ENCODE data around the gene SURF4. TPM values are rescaled to one million over a fixed set of nuclear protein-coding genes. Genes with fewer than 3 reads are reported as not detected.

The SURF4 gene
- total and polyA plus RNA-seq, 2 of the 13 experiments (the other 11 are each of a cell fraction or from before 2014, with no cell fraction given) = 220 to 265 TPM

- TF ChIP-seq, protein P1, sequence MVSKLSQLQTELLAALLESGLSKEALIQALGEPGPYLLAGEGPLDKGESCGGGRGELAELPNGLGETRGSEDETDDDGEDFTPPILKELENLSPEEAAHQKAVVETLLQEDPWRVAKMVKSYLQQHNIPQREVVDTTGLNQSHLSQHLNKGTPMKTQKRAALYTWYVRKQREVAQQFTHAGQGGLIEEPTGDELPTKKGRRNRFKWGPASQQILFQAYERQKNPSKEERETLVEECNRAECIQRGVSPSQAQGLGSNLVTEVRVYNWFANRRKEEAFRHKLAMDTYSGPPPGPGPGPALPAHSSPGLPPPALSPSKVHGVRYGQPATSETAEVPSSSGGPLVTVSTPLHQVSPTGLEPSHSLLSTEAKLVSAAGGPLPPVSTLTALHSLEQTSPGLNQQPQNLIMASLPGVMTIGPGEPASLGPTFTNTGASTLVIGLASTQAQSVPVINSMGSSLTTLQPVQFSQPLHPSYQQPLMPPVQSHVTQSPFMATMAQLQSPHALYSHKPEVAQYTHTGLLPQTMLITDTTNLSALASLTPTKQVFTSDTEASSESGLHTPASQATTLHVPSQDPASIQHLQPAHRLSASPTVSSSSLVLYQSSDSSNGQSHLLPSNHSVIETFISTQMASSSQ (IDR thresholded peaks at IDR 0.05; ENCODE audit: low read depth) = no peak
- TF ChIP-seq, protein P1 (CRISPR knock-in tag; IDR thresholded peaks at IDR 0.05; ENCODE audit: borderline replicate concordance) = peak; percentile 73
- TF ChIP-seq PHF20 (CRISPR knock-in tag; IDR thresholded peaks at IDR 0.05) (peak; percentile 75), DMAP1 (CRISPR knock-in tag; IDR thresholded peaks at IDR 0.05) (peak; percentile 97), CBFB (CRISPR knock-in tag; IDR thresholded peaks at IDR 0.05) (no peak), ZNF446 (CRISPR knock-in tag; IDR thresholded peaks at IDR 0.05) (no peak; the same call in 1 of the 2 replicates), ZMYM4 (CRISPR knock-in tag; IDR thresholded peaks at IDR 0.05) (peak; percentile 50; the same call in 1 of the 2 replicates), NCOR1 (IDR thresholded peaks at IDR 0.05; ENCODE audit: borderline replicate concordance, low read length) (peak; percentile 42; the same call in 1 of the 2 replicates), ZNF768 (CRISPR knock-in tag; IDR thresholded peaks at IDR 0.05) (peak; percentile 65; the same call in 1 of the 2 replicates), PITX1 (CRISPR knock-in tag; IDR thresholded peaks at IDR 0.05) (peak; percentile 86; the same call in 1 of the 2 replicates), ZNF350 (CRISPR knock-in tag; IDR thresholded peaks at IDR 0.05; ENCODE audit: borderline replicate concordance, low read depth) (peak; percentile 76; the same call in 1 of the 2 replicates), ZNF761 (CRISPR knock-in tag; conservative IDR thresholded peaks at IDR 0.05) (no peak), ZNF605 (CRISPR knock-in tag; IDR thresholded peaks at IDR 0.05) (peak; percentile 88), ZNF589 (CRISPR knock-in tag; conservative IDR thresholded peaks at IDR 0.05) (peak; percentile 88; the same call in 1 of the 2 replicates), NFE2 (CRISPR knock-in tag; IDR thresholded peaks at IDR 0.05) (no peak), ZFP37 (CRISPR knock-in tag; IDR thresholded peaks at IDR 0.05; ENCODE audit: borderline replicate concordance) (0 out of 2 replicates have a peak, but pooled peaks have one; percentile 40), ZNF33B (CRISPR knock-in tag; IDR thresholded peaks at IDR 0.05) (no peak), SP4 (CRISPR knock-in tag; IDR thresholded peaks at IDR 0.05) (peak; percentile 70), ZNF724P (CRISPR knock-in tag; IDR thresholded peaks at IDR 0.05; ENCODE audit: borderline replicate concordance) (0 out of 2 replicates have a peak, but pooled peaks have one; percentile 43), KDM3A (CRISPR knock-in tag; IDR thresholded peaks at IDR 0.05; ENCODE audit: low read depth) (0 out of 2 replicates have a peak, but pooled peaks have one; percentile 59), ZNF660 (CRISPR knock-in tag; IDR thresholded peaks at IDR 0.05; ENCODE audit: borderline replicate concordance, low read depth) (peak; percentile 45; the same call in 1 of the 2 replicates), FOXO1 (CRISPR knock-in tag; IDR thresholded peaks at IDR 0.05) (peak; percentile 62)
- TF ChIP-seq, protein P2, sequence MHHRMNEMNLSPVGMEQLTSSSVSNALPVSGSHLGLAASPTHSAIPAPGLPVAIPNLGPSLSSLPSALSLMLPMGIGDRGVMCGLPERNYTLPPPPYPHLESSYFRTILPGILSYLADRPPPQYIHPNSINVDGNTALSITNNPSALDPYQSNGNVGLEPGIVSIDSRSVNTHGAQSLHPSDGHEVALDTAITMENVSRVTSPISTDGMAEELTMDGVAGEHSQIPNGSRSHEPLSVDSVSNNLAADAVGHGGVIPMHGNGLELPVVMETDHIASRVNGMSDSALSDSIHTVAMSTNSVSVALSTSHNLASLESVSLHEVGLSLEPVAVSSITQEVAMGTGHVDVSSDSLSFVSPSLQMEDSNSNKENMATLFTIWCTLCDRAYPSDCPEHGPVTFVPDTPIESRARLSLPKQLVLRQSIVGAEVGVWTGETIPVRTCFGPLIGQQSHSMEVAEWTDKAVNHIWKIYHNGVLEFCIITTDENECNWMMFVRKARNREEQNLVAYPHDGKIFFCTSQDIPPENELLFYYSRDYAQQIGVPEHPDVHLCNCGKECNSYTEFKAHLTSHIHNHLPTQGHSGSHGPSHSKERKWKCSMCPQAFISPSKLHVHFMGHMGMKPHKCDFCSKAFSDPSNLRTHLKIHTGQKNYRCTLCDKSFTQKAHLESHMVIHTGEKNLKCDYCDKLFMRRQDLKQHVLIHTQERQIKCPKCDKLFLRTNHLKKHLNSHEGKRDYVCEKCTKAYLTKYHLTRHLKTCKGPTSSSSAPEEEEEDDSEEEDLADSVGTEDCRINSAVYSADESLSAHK (CRISPR knock-in tag; IDR thresholded peaks at IDR 0.05; ENCODE audit: borderline replicate concordance) = no peak
Observed at GRCh38 chr9:133347985-133348717, 27.7 kb downstream of the SURF4 start, which contains the start of the genes MED22 and RPL7A (continued).
